H1 (cell line): ENCODE data around the gene PTTG1IP2. TPM values are rescaled to one million over a fixed set of nuclear protein-coding genes. Genes with fewer than 3 reads are reported as not detected.

Source experiments
- CTCF ChIA-PET: fragments of 300-600 bp; sonication (Branson Sonifier 250); formaldehyde crosslinking; loops from one replicate; lab custom pipeline; 2021; ENCODE audit not compliant: partially characterized antibody; lab: Charles Lee
- POLR2A ChIA-PET: fragments of 300-600 bp; sonication (Branson Sonifier 250); formaldehyde crosslinking; loops from one replicate; lab custom pipeline; 2021; ENCODE audit warnings: inconsistent platforms; ENCODE audit not compliant: partially characterized antibody; lab: Charles Lee
- DNase-seq, 2 experiments: peaks; one replicate each; pipeline versions ENCODE4 v3.0.0 to v3.0.0-alpha.2; 2010 to 2022; ENCODE audit warnings: low spot score in 2 of 2, low read depth in 1 of 2, mixed read lengths in 1 of 2
- FAIRE-seq: peaks from 2 replicates; lab custom pipeline; 2011; peaks lifted over from hg19 to GRCh38; lab: Jason Lieb, UNC
- H2AFZ ChIP-seq: 2 replicates; pipeline ENCODE4 v1.8.1; 2012; ENCODE audit warnings: low read length, inconsistent platforms
- H2AK5ac ChIP-seq: 2 replicates; pipeline ENCODE4 v1.6.1; 2013; ENCODE audit warnings: low read depth, low read length
- H2BK120ac ChIP-seq: replicated peaks from 2 replicates; pipeline ENCODE3; 2013; ENCODE audit warnings: low read depth, low read length, inconsistent platforms
- H2BK12ac ChIP-seq: 2 replicates; pipeline ENCODE4 v1.6.1; 2013; ENCODE audit warnings: low read depth, low read length
- H2BK15ac ChIP-seq: 2 replicates; pipeline ENCODE4 v1.6.1; 2013; ENCODE audit warnings: low read length
- H2BK20ac ChIP-seq: 2 replicates; pipeline ENCODE4 v1.6.1; 2013; ENCODE audit warnings: low read length
- H2BK5ac ChIP-seq: 2 replicates; pipeline ENCODE4 v1.6.1; 2013; ENCODE audit warnings: low read depth, low read length
- H3K14ac ChIP-seq: 2 replicates; pipeline ENCODE4 v1.6.1; 2013; ENCODE audit warnings: inconsistent platforms; ENCODE audit not compliant: insufficient read length
- H3K18ac ChIP-seq: 2 replicates; pipeline ENCODE4 v1.6.1; 2013; ENCODE audit warnings: low read length; ENCODE audit errors: extremely low read depth
- H3K23ac ChIP-seq: 2 replicates; pipeline ENCODE4 v1.6.1; 2013; ENCODE audit warnings: inconsistent platforms; ENCODE audit not compliant: insufficient read length
- H3K23me2 ChIP-seq: 2 replicates; pipeline ENCODE4 v1.6.1; 2013; ENCODE audit warnings: low read depth, low read length
- H3K27ac ChIP-seq: 2 replicates; pipeline ENCODE4 v1.6.1; 2011; ENCODE audit warnings: low read depth, low read length, inconsistent platforms
- H3K27me3 ChIP-seq, 4 experiments: replicated peaks in 1 of 4; 1 replicate in 1 of 4; 2 replicates in 3 of 4; pipeline versions ENCODE4 v1.6.1 to v1.8.1; 2011 to 2013; ENCODE audit warnings: low read length in 3 of 4, mild to moderate bottlenecking in 3 of 4, inconsistent platforms in 2 of 4, mixed read lengths in 2 of 4, moderate library complexity in 1 of 4; ENCODE audit not compliant: control insufficient read depth in 3 of 4, insufficient read depth in 3 of 4; ENCODE audit errors: extremely low read depth in 1 of 4
- H3K36me3 ChIP-seq, 4 experiments: 2 replicates each; pipeline versions ENCODE4 v1.6.1 to v1.8.1; 2011 to 2013; ENCODE audit warnings: mild to moderate bottlenecking in 4 of 4, low read length in 3 of 4, moderate library complexity in 2 of 4, control low read depth in 1 of 4, inconsistent platforms in 1 of 4; ENCODE audit not compliant: insufficient read depth in 4 of 4, control insufficient read depth in 2 of 4
- H3K4ac ChIP-seq: replicated peaks from 2 replicates; pipeline ENCODE3; 2013; ENCODE audit warnings: low read length, low read depth, mixed read lengths, inconsistent platforms; ENCODE audit not compliant: insufficient read length
- H3K4me1 ChIP-seq, 4 experiments: replicated peaks in 1 of 4; 1 replicate in 1 of 4; 2 replicates in 3 of 4; pipeline versions ENCODE4 v1.6.1 to v1.8.1; 2011 to 2013; ENCODE audit warnings: low read length in 3 of 4, inconsistent platforms in 2 of 4, mixed read lengths in 1 of 4; ENCODE audit not compliant: insufficient read depth in 4 of 4, control insufficient read depth in 3 of 4
- H3K4me2 ChIP-seq, 2 experiments: 2 replicates each; pipeline versions ENCODE4 v1.6.1 to v1.8.1; 2011 to 2013; ENCODE audit warnings: low read depth in 2 of 2, low read length in 2 of 2, control low read depth in 1 of 2, inconsistent platforms in 1 of 2, mild to moderate bottlenecking in 1 of 2; ENCODE audit not compliant: insufficient read depth in 1 of 2
- H3K4me3 ChIP-seq, 4 experiments: fragments of 200-600, 300-600 bp in 1 of 4; sonication (generic), shearing (Covaris generic), sonication (Bioruptor Twin) in 1 of 4; 2 replicates each; pipeline versions ENCODE4 v1.5.1 to v1.8.1; 2011 to 2016; ENCODE audit warnings: low read length in 4 of 4, low read depth in 3 of 4, control low read depth in 2 of 4, inconsistent platforms in 2 of 4, mild to moderate bottlenecking in 2 of 4, mixed read lengths in 1 of 4, moderate library complexity in 1 of 4; ENCODE audit not compliant: insufficient read depth in 2 of 4; ENCODE audit errors: extremely low read depth in 1 of 4
- H3K56ac ChIP-seq: replicated peaks from 2 replicates; pipeline ENCODE3; 2013; ENCODE audit warnings: low read depth, mild to moderate bottlenecking, mixed read lengths, low read length, inconsistent platforms; ENCODE audit not compliant: insufficient read length
- H3K79me1 ChIP-seq: 2 replicates; pipeline ENCODE4 v1.6.1; 2013; ENCODE audit warnings: low read depth, low read length, control low read depth
- H3K79me2 ChIP-seq, 2 experiments: 2 replicates each; pipeline versions ENCODE4 v1.6.1 to v1.8.1; 2012 to 2013; ENCODE audit warnings: low read length in 2 of 2, mild to moderate bottlenecking in 2 of 2, inconsistent platforms in 1 of 2; ENCODE audit not compliant: insufficient read depth in 2 of 2, control insufficient read depth in 1 of 2
- H3K9ac ChIP-seq, 4 experiments: replicated peaks in 1 of 4; 1 replicate in 1 of 4; 2 replicates in 3 of 4; pipeline versions ENCODE4 v1.6.1 to v1.8.1; 2011 to 2013; ENCODE audit warnings: low read depth in 3 of 4, low read length in 3 of 4, control low read depth in 2 of 4, mild to moderate bottlenecking in 2 of 4, moderate library complexity in 2 of 4, inconsistent platforms in 1 of 4; ENCODE audit errors: extremely low read depth in 1 of 4
- H3K9me3 ChIP-seq, 2 experiments: 2 replicates each; pipeline versions ENCODE4 v1.6.1 to v1.8.1; 2012 to 2013; ENCODE audit warnings: mild to moderate bottlenecking in 2 of 2, moderate library complexity in 2 of 2, control low read depth in 1 of 2, inconsistent platforms in 1 of 2, low read depth in 1 of 2, low read length in 1 of 2, mixed read lengths in 1 of 2; ENCODE audit not compliant: insufficient read depth in 2 of 2
- H4K20me1 ChIP-seq, 2 experiments: replicated peaks in 1 of 2; 2 replicates each; pipeline versions ENCODE3 to v1.8.1; 2011 to 2013; ENCODE audit warnings: inconsistent platforms in 2 of 2, low read length in 2 of 2, mild to moderate bottlenecking in 1 of 2; ENCODE audit not compliant: insufficient read depth in 2 of 2, control insufficient read depth in 1 of 2
- H4K5ac ChIP-seq: 2 replicates; pipeline ENCODE4 v1.6.1; 2013; ENCODE audit warnings: low read length, low read depth, mixed read lengths, inconsistent platforms; ENCODE audit not compliant: insufficient read length
- H4K8ac ChIP-seq: 2 replicates; pipeline ENCODE4 v1.8.0; 2013; ENCODE audit warnings: mild to moderate bottlenecking, moderate library complexity, low read length, inconsistent platforms; ENCODE audit not compliant: insufficient read depth; ENCODE audit errors: extremely low read depth
- H4K91ac ChIP-seq: replicated peaks from 2 replicates; pipeline ENCODE3; 2013; ENCODE audit warnings: low read length, mixed read lengths, inconsistent platforms; ENCODE audit not compliant: insufficient read length
- CBX5 ChIP-seq: fragments of 300-800, 300-1000 bp; sonication (generic); IDR thresholded peaks from 2 replicates; pipeline ENCODE4 v1.7.1; 2016; ENCODE audit warnings: antibody characterized with exemption, low read length, low read depth
- CEBPB ChIP-seq: IDR thresholded peaks from 2 replicates; pipeline ENCODE4 v1.6.1; 2012; ENCODE audit warnings: low read depth, low read length
- GABPA ChIP-seq: IDR thresholded peaks from 2 replicates; pipeline ENCODE4 v1.6.1; 2011; ENCODE audit warnings: mild to moderate bottlenecking, low read length, moderate library complexity, borderline replicate concordance; ENCODE audit not compliant: insufficient read depth
- NANOG ChIP-seq: IDR thresholded peaks from 2 replicates; pipeline ENCODE4 v1.6.1; 2011; ENCODE audit warnings: low read length, low read depth, mild to moderate bottlenecking, inconsistent platforms; ENCODE audit not compliant: insufficient read depth, poor library complexity, severe bottlenecking
- NRF1 ChIP-seq: IDR thresholded peaks from 2 replicates; pipeline ENCODE4 v1.6.1; 2011; ENCODE audit warnings: mild to moderate bottlenecking, low read depth, low read length, improper control_type of control experiment
- SIN3A ChIP-seq, 2 experiments: IDR thresholded peaks in 1 of 2; conservative IDR thresholded peaks in 1 of 2; 2 replicates each; pipeline ENCODE4 v1.6.1; 2011 to 2012; ENCODE audit warnings: low read length in 2 of 2, improper control_type of control experiment in 1 of 2, low read depth in 1 of 2, mild to moderate bottlenecking in 1 of 2
- SUZ12 ChIP-seq: fragments of 200-600 bp; sonication (generic); IDR thresholded peaks from 2 replicates; pipeline ENCODE4 v1.6.1; 2012; ENCODE audit warnings: mild to moderate bottlenecking, inconsistent platforms, low read length, moderate library complexity, mixed read lengths
- TAF7 ChIP-seq: optimal IDR thresholded peaks from 2 replicates; pipeline ENCODE3; 2011; ENCODE audit warnings: low read depth, mild to moderate bottlenecking, inconsistent platforms, low read length, moderate library complexity, borderline replicate concordance
- YY1 ChIP-seq: IDR thresholded peaks from 2 replicates; pipeline ENCODE4 v1.6.1; 2011; ENCODE audit warnings: low read depth, mild to moderate bottlenecking, low read length
- WGBS, 2 experiments: shearing (Covaris generic) in 1 of 2; methylation state at CpG; one replicate each; pipeline versions ENCODE4 v1.1.6 to v1.1.7; 2013 to 2015; ENCODE audit warnings: low lambda C conversion rate in 2 of 2, mixed read lengths in 2 of 2, inconsistent platforms in 1 of 2, low coverage in 1 of 2, missing lambda C conversion rate in 1 of 2; ENCODE audit not compliant: insufficient replicate concordance in 2 of 2, insufficient coverage in 1 of 2, insufficient read length in 1 of 2; ENCODE audit errors: extremely low coverage in 1 of 2, missing lambda C conversion rate in 1 of 2; 5-methylcytosine and 5-hydroxymethylcytosine counted together
- polyA plus RNA-seq, 7 experiments: library from polyadenylated mRNA; depleted of rRNA in 3 of 7; stranded (reverse) in 5 of 7; unstranded in 2 of 7; fragments of >200 nt in 5 of 7; fragments of 200-250 nt in 2 of 7; gene quantifications; 1 replicate in 5 of 7; 2 replicates in 1 of 7; 4 replicates in 1 of 7; pipeline versions ENCODE4 v1.2.1 to v1.2.3, GENCODE V29; 2011 to 2013; ENCODE audit warnings: missing spikeins in 2 of 7, mixed read lengths in 2 of 7
- total RNA-seq: library from RNA; stranded (reverse); fragmentation: NEBNext Ultra II Directional; extraction: Animal tissue kit (Norgen Biotek cat#: 25700); gene quantifications from 2 replicates; pipeline ENCODE4 v1.2.1, GENCODE V29; 2021
- TF ChIP-seq, protein P1 (sequence below): IDR thresholded peaks from 2 replicates; pipeline ENCODE4 v1.6.1; 2011; ENCODE audit warnings: low read length, improper control_type of control experiment
- TF ChIP-seq, protein P2 (sequence below): IDR thresholded peaks from 2 replicates; pipeline ENCODE4 v1.6.1; 2012; ENCODE audit warnings: inconsistent platforms

PTTG1IP2 gene
- total and polyA plus RNA-seq, 2 of the 8 experiments (the other 6 are each of a cell fraction or from before 2014, with no cell fraction given) = not detected

DNA sequence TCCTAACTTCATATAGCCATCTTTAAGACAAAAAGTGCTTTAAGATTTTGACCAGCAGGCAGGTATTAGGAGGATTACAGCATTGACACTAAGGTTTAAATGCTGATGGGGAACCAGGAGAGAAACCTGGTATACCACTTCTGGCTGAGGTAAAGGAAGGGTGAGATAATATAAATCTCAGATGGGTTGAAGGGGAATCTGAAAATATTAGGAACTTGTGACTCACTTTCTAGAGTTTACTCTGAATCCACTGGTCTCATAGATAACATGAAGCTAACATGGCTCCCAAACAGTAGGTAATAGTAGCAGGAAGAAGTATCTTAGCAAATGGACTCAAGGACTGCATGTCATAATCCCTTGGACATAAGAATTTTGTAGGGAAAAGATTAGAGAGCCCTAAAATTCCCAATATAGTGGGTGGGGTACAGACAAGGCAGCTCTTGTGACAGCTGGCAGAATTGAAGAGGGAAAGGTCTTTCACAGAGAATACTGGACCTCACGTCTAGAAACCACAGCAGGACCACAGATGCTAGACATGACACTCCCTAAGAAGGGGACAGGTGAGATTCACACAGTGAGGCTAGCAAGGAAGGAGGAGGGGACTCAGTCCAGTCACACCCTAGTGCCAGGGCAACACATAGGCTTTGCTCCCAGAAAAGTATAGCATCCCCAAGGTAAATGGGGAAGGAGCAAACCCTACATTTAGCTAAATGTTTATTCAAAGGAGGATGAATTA is 3.5 kb downstream of the PTTG1IP2 start:
- ChIA-PET CTCF (interaction anchor here (0.7 to 2.3 kb wide), 3 partner anchors 18 to 617 kb away, joined by 3 to 10 read pairs (median 5); no protein-coding TSS in a partner anchor), POLR2A (no interaction called here)
- no peak overlapping the region for H3K14ac ChIP-seq
- no peak overlapping the region for H3K56ac ChIP-seq
- FAIRE-seq (no peak), DNase-seq (no peak)
- no peak overlapping the region for H2AK5ac ChIP-seq
- no peak overlapping the region for H3K23ac ChIP-seq
- H3K27ac ChIP-seq = no peak overlapping the region
- H2BK120ac ChIP-seq = no peak overlapping the region
- no peaks in the 10 kb centered on the region for H3K79me1 ChIP-seq
- H3K4me2 ChIP-seq = no peak overlapping the region
- no peak overlapping the region for H3K4me3 ChIP-seq
- H2BK12ac ChIP-seq = no peak overlapping the region
- H3K23me2 ChIP-seq = no peaks in the 10 kb centered on the region
- no peak overlapping the region for H3K4ac ChIP-seq
- no peak overlapping the region for H3K18ac ChIP-seq
- 83% methylated on average over 1 of the region's 1 CpG; no CpG with 5 or more reads in 1 of the 2 experiments for whole genome bisulfite sequencing, 2 experiments
- H2AFZ ChIP-seq = peak overlapping the region; percentile 38; the same call in 1 of the 2 replicates
- H4K20me1 ChIP-seq = no peaks in the 10 kb centered on the region
- no peak overlapping the region for H4K91ac ChIP-seq
- H4K8ac ChIP-seq = no peak overlapping the region; the same call in 1 of the 2 replicates
- H3K9me3 ChIP-seq = no peaks in the 10 kb centered on the region
- no peak overlapping the region for H2BK20ac ChIP-seq
- no peaks in the 10 kb centered on the region for H3K4me1 ChIP-seq
- H2BK5ac ChIP-seq = no peak overlapping the region
- H2BK15ac ChIP-seq = no peak overlapping the region
- H3K9ac ChIP-seq = no peak overlapping the region
- no peaks in the 10 kb centered on the region for H3K79me2 ChIP-seq
- no peaks in the 10 kb centered on the region for H3K27me3 ChIP-seq
- H4K5ac ChIP-seq = no peak overlapping the region
- H3K36me3 ChIP-seq = no peaks in the 10 kb centered on the region
- TF ChIP-seq YY1 (no peak), TAF7 (no peak), CBX5 (no peak), SIN3A (conservative IDR thresholded peaks at IDR 0.05 in 1 of 2, IDR thresholded peaks at IDR 0.05 in 1 of 2; ENCODE audit: low read depth in 1 of 2, low read length in 2 of 2) (no peak), GABPA (no peak), CEBPB (no peak), SUZ12 (no peak), NRF1 (no peak), NANOG (no peak)
- TF ChIP-seq, protein P1, sequence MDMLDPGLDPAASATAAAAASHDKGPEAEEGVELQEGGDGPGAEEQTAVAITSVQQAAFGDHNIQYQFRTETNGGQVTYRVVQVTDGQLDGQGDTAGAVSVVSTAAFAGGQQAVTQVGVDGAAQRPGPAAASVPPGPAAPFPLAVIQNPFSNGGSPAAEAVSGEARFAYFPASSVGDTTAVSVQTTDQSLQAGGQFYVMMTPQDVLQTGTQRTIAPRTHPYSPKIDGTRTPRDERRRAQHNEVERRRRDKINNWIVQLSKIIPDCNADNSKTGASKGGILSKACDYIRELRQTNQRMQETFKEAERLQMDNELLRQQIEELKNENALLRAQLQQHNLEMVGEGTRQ = no peak
- TF ChIP-seq, protein P2, sequence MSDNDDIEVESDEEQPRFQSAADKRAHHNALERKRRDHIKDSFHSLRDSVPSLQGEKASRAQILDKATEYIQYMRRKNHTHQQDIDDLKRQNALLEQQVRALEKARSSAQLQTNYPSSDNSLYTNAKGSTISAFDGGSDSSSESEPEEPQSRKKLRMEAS = no peak
